ENCODE data around the gene TTC34. TPM values are rescaled to one million over a fixed set of nuclear protein-coding genes. Genes with fewer than 3 reads are reported as not detected.
"Not testable (repeated sequence)": the region's sequence is repeated elsewhere in the genome, so short reads cannot be mapped to it uniquely, and the experiment has no call there.

TTC34 gene
- total and polyA plus RNA-seq, 9 of the 15 experiments (the other 6 are each of a cell fraction or from before 2014, with no cell fraction given): 0.03 to 0.38 (median 0.05) TPM; not detected in 2

DNA sequence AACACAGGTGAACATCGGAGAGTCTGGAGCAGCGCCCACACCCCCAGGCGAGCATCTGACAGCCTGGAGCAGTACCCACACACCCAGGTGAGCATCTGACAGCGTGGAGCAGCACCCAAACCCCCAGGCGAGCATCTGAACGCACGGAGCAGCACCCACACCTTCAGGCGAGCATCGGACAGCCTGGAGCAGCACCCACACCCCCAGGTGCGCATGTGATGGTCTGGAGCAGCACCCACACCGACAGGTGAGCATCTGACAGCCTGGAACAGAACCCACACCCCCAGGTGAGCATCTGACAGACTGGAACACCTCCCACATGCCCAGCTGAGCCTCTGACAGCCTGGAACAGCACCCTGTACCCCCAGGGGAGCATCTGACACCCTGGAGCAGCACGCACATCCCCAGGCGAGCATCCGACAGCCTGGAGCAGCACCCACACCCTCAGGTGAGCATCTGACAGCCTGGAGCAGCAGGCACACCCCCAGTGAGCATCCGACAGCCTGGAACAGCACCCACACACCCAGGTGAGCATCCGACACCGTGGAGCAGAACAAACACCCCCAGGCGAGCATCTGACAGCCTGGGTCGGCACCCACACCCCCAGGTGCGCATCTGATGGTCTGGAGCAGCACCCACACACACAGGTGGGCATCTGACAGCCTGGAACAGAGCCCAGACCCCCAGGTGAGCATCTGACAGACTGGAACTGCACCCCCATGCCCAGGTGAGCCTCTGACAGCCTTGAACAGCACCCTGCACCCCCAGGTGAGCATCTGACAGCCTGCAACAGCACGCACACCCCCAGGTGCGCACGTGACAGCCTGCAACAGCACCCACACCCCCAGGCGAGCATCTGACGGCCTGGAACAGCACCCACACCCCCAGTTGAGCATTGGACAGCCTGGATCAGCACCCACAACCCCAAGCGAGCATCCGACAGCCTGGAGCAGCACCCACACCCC is 50.4 kb downstream of the TTC34 start:
- CTCF ChIA-PET (ENCODE audit: low intra/inter-chr PET ratio); in situ Hi-C loops (cut with MboI); H3K4me2 ChIP-seq (ENCODE audit: insufficient read depth, low read length); FAIRE-seq; intact Hi-C loops (cut with micrococcal nuclease); ATAC-seq; H3K27ac ChIP-seq (ENCODE audit: extremely low read depth, low read depth, low read length); POLR2A ChIA-PET; H3K79me2 ChIP-seq (ENCODE audit: control insufficient read depth, insufficient read depth, low read length); H3K36me3 ChIP-seq (ENCODE audit: control insufficient read depth, insufficient read depth, low read length); H3K9me3 ChIP-seq (replicated peaks; ENCODE audit: control insufficient read depth, insufficient read depth, low read depth, low read length); H3K9ac ChIP-seq (ENCODE audit: insufficient read depth in 1 of 2, low read depth in 2 of 2, low read length in 2 of 2); H3K27me3 ChIP-seq (ENCODE audit: control insufficient read depth in 2 of 2, insufficient read depth in 2 of 2, low read length in 2 of 2); H3K9me1 ChIP-seq (ENCODE audit: control insufficient read depth, insufficient read depth, low read length); BruUV-seq (replicated peaks); H3K4me3 ChIP-seq; H3K4me1 ChIP-seq (replicated peaks in 1 of 2; ENCODE audit: control insufficient read depth in 2 of 2, insufficient read depth in 2 of 2, low read length in 2 of 2); H4K20me1 ChIP-seq (replicated peaks; ENCODE audit: control insufficient read depth, insufficient read depth, low read length); H2AFZ ChIP-seq (ENCODE audit: low read depth, low read length); DNase-seq (ENCODE audit: extremely low read depth in 1 of 4, low spot score in 3 of 4): not testable (repeated sequence)
- WGBS (ENCODE audit: insufficient coverage, low coverage, missing lambda C conversion rate): 1% methylated on average over 25 of the region's 27 CpGs

DNA sequence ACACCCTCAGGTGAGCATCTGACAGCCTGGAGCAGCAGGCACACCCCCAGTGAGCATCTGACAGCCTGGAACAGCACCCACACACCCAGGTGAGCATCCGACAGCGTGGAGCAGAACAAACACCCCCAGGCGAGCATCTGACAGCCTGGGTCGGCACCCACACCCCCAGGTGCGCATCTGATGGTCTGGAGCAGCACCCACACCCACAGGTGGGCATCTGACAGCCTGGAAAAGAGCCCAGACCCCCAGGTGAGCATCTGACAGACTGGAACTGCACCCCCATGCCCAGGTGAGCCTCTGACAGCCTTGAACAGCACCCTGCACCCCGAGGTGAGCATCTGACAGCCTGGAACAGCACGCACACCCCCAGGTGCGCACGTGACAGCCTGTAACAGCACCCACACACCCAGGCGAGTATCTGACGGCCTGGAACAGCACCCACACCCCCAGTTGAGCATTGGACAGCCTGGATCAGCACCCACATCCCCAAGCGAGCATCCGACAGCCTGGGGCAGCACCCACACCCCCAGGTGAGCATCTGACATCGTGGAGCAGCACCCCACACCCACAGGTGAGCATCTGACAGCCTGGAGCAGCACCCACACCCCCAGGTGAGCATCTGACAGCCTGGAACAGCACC is 51.3 kb downstream of the TTC34 start:
- H3K27ac ChIP-seq (ENCODE audit: extremely low read depth, low read depth, low read length); H3K79me2 ChIP-seq (ENCODE audit: control insufficient read depth, insufficient read depth, low read length); H3K4me3 ChIP-seq; H2AFZ ChIP-seq (ENCODE audit: low read depth, low read length); H3K9me3 ChIP-seq (replicated peaks; ENCODE audit: control insufficient read depth, insufficient read depth, low read depth, low read length); H3K9me1 ChIP-seq (ENCODE audit: control insufficient read depth, insufficient read depth, low read length); H3K4me1 ChIP-seq (replicated peaks in 1 of 2; ENCODE audit: control insufficient read depth in 2 of 2, insufficient read depth in 2 of 2, low read length in 2 of 2); H3K4me2 ChIP-seq (ENCODE audit: insufficient read depth, low read length); CTCF ChIA-PET (ENCODE audit: low intra/inter-chr PET ratio); H3K36me3 ChIP-seq (ENCODE audit: control insufficient read depth, insufficient read depth, low read length); FAIRE-seq; in situ Hi-C loops (cut with MboI); H4K20me1 ChIP-seq (replicated peaks; ENCODE audit: control insufficient read depth, insufficient read depth, low read length); H3K27me3 ChIP-seq (ENCODE audit: control insufficient read depth in 2 of 2, insufficient read depth in 2 of 2, low read length in 2 of 2); H3K9ac ChIP-seq (ENCODE audit: insufficient read depth in 1 of 2, low read depth in 2 of 2, low read length in 2 of 2); ATAC-seq; POLR2A ChIA-PET; BruUV-seq (replicated peaks); intact Hi-C loops (cut with micrococcal nuclease); DNase-seq (ENCODE audit: extremely low read depth in 1 of 4, low spot score in 3 of 4): not testable (repeated sequence)
- 2% methylated on average over 13 of the region's 14 CpGs for WGBS (ENCODE audit: insufficient coverage, low coverage, missing lambda C conversion rate)

DNA sequence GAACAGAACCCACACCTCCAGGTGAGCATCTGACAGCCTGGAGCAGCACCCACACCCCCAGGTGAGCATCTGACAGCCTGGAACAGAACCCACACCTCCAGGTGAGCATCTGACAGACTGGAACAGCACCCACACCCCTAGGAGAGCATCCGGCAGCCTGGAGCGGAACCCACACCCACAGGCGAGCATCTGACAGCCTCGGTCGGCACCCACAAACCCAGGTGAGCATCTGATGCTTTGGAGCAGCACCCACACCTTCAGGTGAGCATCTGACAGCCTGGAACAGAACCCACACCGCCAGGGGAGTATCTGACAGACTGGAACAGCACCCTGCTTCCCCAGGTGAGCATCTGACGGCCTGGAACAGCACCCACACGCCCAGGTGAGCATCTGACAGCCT is 52.9 kb downstream of the TTC34 start:
- FAIRE-seq; H4K20me1 ChIP-seq (replicated peaks; ENCODE audit: control insufficient read depth, insufficient read depth, low read length); CTCF ChIA-PET (ENCODE audit: low intra/inter-chr PET ratio); H3K4me2 ChIP-seq (ENCODE audit: insufficient read depth, low read length); in situ Hi-C loops (cut with MboI); H3K36me3 ChIP-seq (ENCODE audit: control insufficient read depth, insufficient read depth, low read length); DNase-seq (ENCODE audit: extremely low read depth in 1 of 4, low spot score in 3 of 4); H3K9ac ChIP-seq (ENCODE audit: insufficient read depth in 1 of 2, low read depth in 2 of 2, low read length in 2 of 2); H3K4me3 ChIP-seq; H3K79me2 ChIP-seq (ENCODE audit: control insufficient read depth, insufficient read depth, low read length); BruUV-seq (replicated peaks); intact Hi-C loops (cut with micrococcal nuclease); H3K9me3 ChIP-seq (replicated peaks; ENCODE audit: control insufficient read depth, insufficient read depth, low read depth, low read length); H3K27me3 ChIP-seq (ENCODE audit: control insufficient read depth in 2 of 2, insufficient read depth in 2 of 2, low read length in 2 of 2); H2AFZ ChIP-seq (ENCODE audit: low read depth, low read length); H3K9me1 ChIP-seq (ENCODE audit: control insufficient read depth, insufficient read depth, low read length); ATAC-seq; H3K4me1 ChIP-seq (replicated peaks in 1 of 2; ENCODE audit: control insufficient read depth in 2 of 2, insufficient read depth in 2 of 2, low read length in 2 of 2); H3K27ac ChIP-seq (ENCODE audit: extremely low read depth, low read depth, low read length); POLR2A ChIA-PET: not testable (repeated sequence)
- WGBS (ENCODE audit: insufficient coverage, low coverage, missing lambda C conversion rate): 0% methylated on average over 7 of the region's 8 CpGs
